H9 (cell line): ENCODE data around the gene AHI1. TPM values are rescaled to one million over a fixed set of nuclear protein-coding genes. Genes with fewer than 3 reads are reported as not detected.

ENCODE experiments used
- DNase-seq: peaks from one replicate; pipeline ENCODE4 v3.0.0-alpha.2; 2017
- H2AFZ ChIP-seq: one replicate; pipeline ENCODE4 v1.6.1; 2013; ENCODE audit warnings: mild to moderate bottlenecking, low read length, control low read depth, moderate library complexity
- H2AK5ac ChIP-seq: 2 replicates; pipeline ENCODE4 v1.6.1; 2013; ENCODE audit warnings: low read length, control low read depth, mixed read lengths; ENCODE audit not compliant: insufficient read length
- H2BK120ac ChIP-seq: one replicate; pipeline ENCODE4 v1.6.1; 2013; ENCODE audit warnings: low read depth, mild to moderate bottlenecking, low read length, control low read depth, inconsistent platforms; ENCODE audit not compliant: poor library complexity, severe bottlenecking
- H2BK12ac ChIP-seq: 2 replicates; pipeline ENCODE4 v1.6.1; 2013; ENCODE audit warnings: low read length, control low read depth, mixed read lengths, low read depth; ENCODE audit not compliant: insufficient read length
- H2BK15ac ChIP-seq: 2 replicates; pipeline ENCODE4 v1.6.1; 2013; ENCODE audit warnings: low read depth, low read length, control low read depth
- H2BK20ac ChIP-seq: one replicate; pipeline ENCODE4 v1.6.1; 2013; ENCODE audit warnings: low read depth, mild to moderate bottlenecking, low read length, control low read depth, inconsistent platforms; ENCODE audit not compliant: poor library complexity, severe bottlenecking
- H2BK5ac ChIP-seq: 2 replicates; pipeline ENCODE4 v1.6.1; 2013; ENCODE audit warnings: low read length, control low read depth, mixed read lengths; ENCODE audit not compliant: insufficient read length
- H3K14ac ChIP-seq: 2 replicates; pipeline ENCODE4 v1.6.1; 2013; ENCODE audit warnings: low read length, control low read depth; ENCODE audit not compliant: insufficient read depth
- H3K18ac ChIP-seq: 2 replicates; pipeline ENCODE4 v1.6.1; 2013; ENCODE audit warnings: low read depth, mild to moderate bottlenecking, mixed read lengths, low read length, control low read depth; ENCODE audit not compliant: insufficient read length
- H3K23ac ChIP-seq: 2 replicates; pipeline ENCODE4 v1.6.1; 2013; ENCODE audit warnings: low read length, control low read depth, mixed read lengths, low read depth; ENCODE audit not compliant: insufficient read length
- H3K23me2 ChIP-seq: 2 replicates; pipeline ENCODE4 v1.6.1; 2013; ENCODE audit warnings: low read depth, mild to moderate bottlenecking, mixed read lengths, low read length, control low read depth; ENCODE audit not compliant: insufficient read length, poor library complexity, severe bottlenecking
- H3K27ac ChIP-seq: 2 replicates; pipeline ENCODE4 v1.5.1; 2013; ENCODE audit warnings: low read length, control low read depth, mixed read lengths, low read depth; ENCODE audit not compliant: insufficient read length
- H3K27me3 ChIP-seq: 2 replicates; pipeline ENCODE4 v1.6.1; 2013; ENCODE audit warnings: low read length, control low read depth, inconsistent platforms; ENCODE audit not compliant: insufficient read depth
- H3K4ac ChIP-seq: 2 replicates; pipeline ENCODE4 v1.6.1; 2013; ENCODE audit warnings: low read depth, mild to moderate bottlenecking, control low read depth, inconsistent platforms, low read length, moderate library complexity
- H3K4me1 ChIP-seq: 2 replicates; pipeline ENCODE4 v1.6.1; 2013; ENCODE audit warnings: low read length, control low read depth, inconsistent platforms; ENCODE audit not compliant: insufficient read depth
- H3K4me2 ChIP-seq: 2 replicates; pipeline ENCODE4 v1.6.1; 2013; ENCODE audit warnings: low read length, control low read depth, mixed read lengths; ENCODE audit not compliant: insufficient read length, insufficient read depth
- H3K56ac ChIP-seq: 2 replicates; pipeline ENCODE4 v1.6.1; 2013; ENCODE audit warnings: low read depth, mild to moderate bottlenecking, mixed read lengths, low read length, control low read depth; ENCODE audit not compliant: insufficient read length
- H3K79me1 ChIP-seq: 2 replicates; pipeline ENCODE4 v1.6.1; 2013; ENCODE audit warnings: low read depth, mild to moderate bottlenecking, moderate library complexity, low read length, control low read depth, inconsistent platforms; ENCODE audit not compliant: insufficient read depth, poor library complexity, severe bottlenecking
- H3K79me2 ChIP-seq: 2 replicates; pipeline ENCODE4 v1.6.1; 2013; ENCODE audit warnings: low read length, control low read depth, inconsistent platforms; ENCODE audit not compliant: insufficient read depth
- H3K9ac ChIP-seq: 2 replicates; pipeline ENCODE4 v1.6.1; 2013; ENCODE audit warnings: low read length, control low read depth, mixed read lengths; ENCODE audit not compliant: insufficient read length; ENCODE audit errors: extremely low read depth
- H3K9me3 ChIP-seq: one replicate; pipeline ENCODE4 v1.6.1; 2013; ENCODE audit warnings: low read depth, low read length, inconsistent platforms; ENCODE audit not compliant: control insufficient read depth
- H3T11ph ChIP-seq: one replicate; pipeline ENCODE4 v1.6.1; 2013; ENCODE audit warnings: mild to moderate bottlenecking, low read length, control low read depth, inconsistent platforms
- H4K20me1 ChIP-seq: one replicate; pipeline ENCODE4 v1.6.1; 2013; ENCODE audit not compliant: control insufficient read depth, insufficient read length, insufficient read depth
- H4K5ac ChIP-seq: 2 replicates; pipeline ENCODE4 v1.6.1; 2013; ENCODE audit warnings: low read depth, mild to moderate bottlenecking, mixed read lengths, low read length, control low read depth; ENCODE audit not compliant: insufficient read length
- H4K8ac ChIP-seq: replicated peaks from 2 replicates; pipeline ENCODE4 v1.6.1; 2013; ENCODE audit warnings: low read length, control low read depth, mixed read lengths, low read depth; ENCODE audit not compliant: insufficient read length
- H4K91ac ChIP-seq: 2 replicates; pipeline ENCODE4 v1.6.1; 2013; ENCODE audit warnings: low read depth, mild to moderate bottlenecking, moderate library complexity, mixed read lengths, low read length, control low read depth; ENCODE audit not compliant: insufficient read length
- H3K27ac Mint-ChIP-seq, 3 experiments: 2 replicates in 2 of 3; 3 replicates in 1 of 3; pipeline ENCODE4 v1.8.0; 2020 to 2021; ENCODE audit warnings: mixed read lengths in 3 of 3, mild to moderate bottlenecking in 1 of 3, moderate library complexity in 1 of 3
- H3K27me3 Mint-ChIP-seq: 2 replicates; pipeline ENCODE4 v1.8.0; 2021; ENCODE audit warnings: low read depth, mild to moderate bottlenecking, moderate library complexity, mixed read lengths
- H3K36me3 Mint-ChIP-seq, 3 experiments: 2 replicates in 2 of 3; 3 replicates in 1 of 3; pipeline ENCODE4 v1.8.0; 2020 to 2021; ENCODE audit warnings: low read depth in 3 of 3, mixed read lengths in 3 of 3; ENCODE audit not compliant: insufficient read depth in 1 of 3
- H3K4me1 Mint-ChIP-seq, 2 experiments: 2 replicates each; pipeline ENCODE4 v1.8.0; 2020; ENCODE audit warnings: mixed read lengths in 2 of 2
- H3K4me3 Mint-ChIP-seq, 2 experiments: 2 replicates in 1 of 2; 3 replicates in 1 of 2; pipeline ENCODE4 v1.8.0; 2020 to 2021; ENCODE audit warnings: mild to moderate bottlenecking in 2 of 2, mixed read lengths in 2 of 2, moderate library complexity in 1 of 2
- H3K9me3 Mint-ChIP-seq, 2 experiments: 2 replicates in 1 of 2; 3 replicates in 1 of 2; pipeline ENCODE4 v1.8.0; 2020; ENCODE audit warnings: mild to moderate bottlenecking in 2 of 2, mixed read lengths in 2 of 2, moderate library complexity in 1 of 2
- WGBS: extraction: QIAGEN DNeasy Blood & Tissue Kit; methylation state at CpG from one replicate; pipeline ENCODE4 v1.1.7; 2013; ENCODE audit warnings: missing lambda C conversion rate, low lambda C conversion rate, mixed read lengths; ENCODE audit not compliant: insufficient read length; ENCODE audit errors: extremely low coverage; 5-methylcytosine and 5-hydroxymethylcytosine counted together
- total RNA-seq: library from RNA; stranded (reverse); gene quantifications from 2 replicates; pipeline ENCODE4 v1.2.1, GENCODE V29; 2021
- TF ChIP-seq, protein P1 (sequence below): fragments of 200-600 bp; sonication (generic); conservative IDR thresholded peaks from 3 replicates; pipeline ENCODE4 v1.8.0; 2021; ENCODE audit warnings: antibody characterized with exemption, mild to moderate bottlenecking

Gene AHI1
- total RNA-seq, 1 experiment from 2014 or later, result 9.9 TPM

DNA sequence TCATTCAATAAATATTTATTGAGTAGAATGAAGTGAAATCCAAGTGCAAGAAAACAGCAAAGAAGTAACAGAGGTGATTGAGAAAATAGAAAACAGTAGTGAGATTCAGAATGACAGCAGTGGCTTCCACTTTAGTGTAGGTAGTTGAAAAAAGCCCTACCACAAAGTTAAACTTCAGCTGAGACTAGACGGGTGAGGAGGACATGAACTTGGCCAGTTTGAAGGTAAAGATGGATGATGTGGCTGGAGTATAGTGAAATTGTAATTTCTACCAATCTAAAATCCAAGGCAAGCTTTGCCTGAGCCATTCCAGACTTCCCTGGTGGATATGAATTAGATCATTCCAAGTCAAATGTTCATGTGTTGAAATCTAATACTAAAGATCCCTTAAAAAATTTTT lies 32.6 kb upstream of the AHI1 start:
- Mint-ChIP-seq H3K27ac (no peak overlapping the region), H3K4me3 (no peak overlapping the region), H3K4me1 (no peaks in the 10 kb centered on the region), H3K27me3 (no peaks in the 10 kb centered on the region), H3K9me3 (no peaks in the 10 kb centered on the region), H3K36me3 (no peaks in the 10 kb centered on the region)
- Histone ChIP-seq H3K9me3 (no peaks in the 10 kb centered on the region), H2BK120ac (no peak overlapping the region), H3K23me2 (no peaks in the 10 kb centered on the region), H2BK20ac (no peak overlapping the region), H3K9ac (no peak overlapping the region), H4K91ac (no peak overlapping the region), H3K27ac (no peak overlapping the region), H3K4me2 (no peak overlapping the region), H3K56ac (no peak overlapping the region), H2AK5ac (no peak overlapping the region), H3K79me1 (no peaks in the 10 kb centered on the region), H3K18ac (no peak overlapping the region), H2BK12ac (no peak overlapping the region), H3K4me1 (no peaks in the 10 kb centered on the region), H2AFZ (no peak overlapping the region), H2BK5ac (no peak overlapping the region), H4K5ac (no peak overlapping the region), H3K27me3 (no peaks in the 10 kb centered on the region), H3K4ac (no peak overlapping the region), H4K8ac (no peak overlapping the region), H4K20me1 (no peaks in the 10 kb centered on the region), H3K79me2 (no peaks in the 10 kb centered on the region), H3K14ac (no peak overlapping the region), H2BK15ac (no peak overlapping the region), H3T11ph (no peak overlapping the region), H3K23ac (no peak overlapping the region)
- no CpG with 5 or more reads among the region's 1 CpG for WGBS
- TF ChIP-seq, protein P1, sequence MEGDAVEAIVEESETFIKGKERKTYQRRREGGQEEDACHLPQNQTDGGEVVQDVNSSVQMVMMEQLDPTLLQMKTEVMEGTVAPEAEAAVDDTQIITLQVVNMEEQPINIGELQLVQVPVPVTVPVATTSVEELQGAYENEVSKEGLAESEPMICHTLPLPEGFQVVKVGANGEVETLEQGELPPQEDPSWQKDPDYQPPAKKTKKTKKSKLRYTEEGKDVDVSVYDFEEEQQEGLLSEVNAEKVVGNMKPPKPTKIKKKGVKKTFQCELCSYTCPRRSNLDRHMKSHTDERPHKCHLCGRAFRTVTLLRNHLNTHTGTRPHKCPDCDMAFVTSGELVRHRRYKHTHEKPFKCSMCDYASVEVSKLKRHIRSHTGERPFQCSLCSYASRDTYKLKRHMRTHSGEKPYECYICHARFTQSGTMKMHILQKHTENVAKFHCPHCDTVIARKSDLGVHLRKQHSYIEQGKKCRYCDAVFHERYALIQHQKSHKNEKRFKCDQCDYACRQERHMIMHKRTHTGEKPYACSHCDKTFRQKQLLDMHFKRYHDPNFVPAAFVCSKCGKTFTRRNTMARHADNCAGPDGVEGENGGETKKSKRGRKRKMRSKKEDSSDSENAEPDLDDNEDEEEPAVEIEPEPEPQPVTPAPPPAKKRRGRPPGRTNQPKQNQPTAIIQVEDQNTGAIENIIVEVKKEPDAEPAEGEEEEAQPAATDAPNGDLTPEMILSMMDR, result no peak
- no peak for DNase-seq
